ENCODE results near the gene AGPAT1. TPM values are rescaled to one million over a fixed set of nuclear protein-coding genes. Genes with fewer than 3 reads are reported as not detected.
A peak's percentile ranks its signal among the peaks of the same experiment; 100 is the strongest.
"Not testable (repeated sequence)": the region's sequence is repeated elsewhere in the genome, so short reads cannot be mapped to it uniquely, and the experiment has no call there.

The AGPAT1 gene
- total RNA-seq, 1 donor from 2014 or later: 76.3 TPM

DNA sequence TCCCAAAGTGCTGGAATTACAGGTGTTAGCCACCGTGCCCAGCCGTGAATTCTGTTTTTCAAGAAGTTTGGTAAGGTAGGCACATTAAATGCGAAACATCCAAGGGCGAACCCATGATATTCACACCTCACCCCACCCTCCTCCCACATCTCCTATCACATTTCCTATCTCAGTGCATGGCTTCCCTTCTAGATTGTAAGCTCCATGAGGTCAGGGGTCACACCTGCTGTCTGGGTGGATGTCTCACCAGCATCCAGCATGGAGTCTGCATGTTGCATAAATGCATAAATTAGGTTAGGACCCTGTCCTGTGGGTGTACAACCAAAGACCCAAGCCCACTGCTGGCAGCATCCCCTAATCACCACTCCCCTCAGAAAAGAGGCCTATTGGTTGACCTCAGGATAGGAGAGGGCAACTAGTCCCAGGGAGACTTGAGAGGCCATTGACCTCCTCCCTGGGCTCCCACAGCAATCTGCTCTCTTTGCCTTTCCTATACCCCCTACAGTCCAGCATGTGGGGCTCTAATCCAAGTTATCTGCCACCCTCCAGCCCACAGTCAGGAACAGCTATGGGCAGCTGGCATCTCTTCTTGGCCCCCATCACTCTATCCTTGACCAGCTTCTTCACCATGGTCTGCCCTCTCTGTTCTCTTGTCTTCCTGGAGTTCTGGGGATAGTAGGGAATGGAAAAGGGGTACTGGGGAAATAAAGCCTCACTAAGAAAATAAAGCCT lies 28.3 kb downstream of the AGPAT1 start:
- Mint-ChIP-seq H3K27me3 (peaks cover 18% of the 10 kb centered on the region), H3K9me3 (no peaks in the 10 kb centered on the region), H3K4me1 (ENCODE audit: unreplicated experiment) (peaks cover 24% of the 10 kb centered on the region), H3K4me3 (no peak overlapping the region), H3K36me3 (no peaks in the 10 kb centered on the region), H3K27ac (no peak overlapping the region)
- DNase-seq (ENCODE audit: extremely low spot score, unreplicated experiment): no peak
- TF ChIP-seq, protein P1, sequence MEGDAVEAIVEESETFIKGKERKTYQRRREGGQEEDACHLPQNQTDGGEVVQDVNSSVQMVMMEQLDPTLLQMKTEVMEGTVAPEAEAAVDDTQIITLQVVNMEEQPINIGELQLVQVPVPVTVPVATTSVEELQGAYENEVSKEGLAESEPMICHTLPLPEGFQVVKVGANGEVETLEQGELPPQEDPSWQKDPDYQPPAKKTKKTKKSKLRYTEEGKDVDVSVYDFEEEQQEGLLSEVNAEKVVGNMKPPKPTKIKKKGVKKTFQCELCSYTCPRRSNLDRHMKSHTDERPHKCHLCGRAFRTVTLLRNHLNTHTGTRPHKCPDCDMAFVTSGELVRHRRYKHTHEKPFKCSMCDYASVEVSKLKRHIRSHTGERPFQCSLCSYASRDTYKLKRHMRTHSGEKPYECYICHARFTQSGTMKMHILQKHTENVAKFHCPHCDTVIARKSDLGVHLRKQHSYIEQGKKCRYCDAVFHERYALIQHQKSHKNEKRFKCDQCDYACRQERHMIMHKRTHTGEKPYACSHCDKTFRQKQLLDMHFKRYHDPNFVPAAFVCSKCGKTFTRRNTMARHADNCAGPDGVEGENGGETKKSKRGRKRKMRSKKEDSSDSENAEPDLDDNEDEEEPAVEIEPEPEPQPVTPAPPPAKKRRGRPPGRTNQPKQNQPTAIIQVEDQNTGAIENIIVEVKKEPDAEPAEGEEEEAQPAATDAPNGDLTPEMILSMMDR (conservative IDR thresholded peaks at IDR 0.05): no peak

DNA sequence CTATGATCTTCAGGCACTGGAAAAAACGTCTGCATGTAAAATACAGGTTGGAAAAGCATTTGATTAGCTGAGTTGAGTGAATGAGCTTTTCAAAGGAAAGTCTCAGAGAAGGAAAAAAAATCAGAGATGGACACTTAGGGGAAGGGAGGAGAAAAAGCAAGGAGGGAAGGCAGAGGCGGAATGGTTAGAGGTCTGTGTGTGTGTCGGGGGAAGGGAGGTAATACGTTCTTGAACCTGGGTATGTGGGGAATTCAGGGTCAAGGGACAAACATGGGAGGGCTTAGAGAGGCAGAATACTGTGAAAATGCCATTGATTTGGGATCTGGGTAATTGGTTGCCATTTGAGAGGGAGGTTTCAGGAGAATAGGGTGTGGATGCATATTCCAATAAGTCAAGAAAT lies 29.2 kb downstream of the AGPAT1 start:
- Mint-ChIP-seq H3K27ac (no peak overlapping the region), H3K9me3 (no peaks in the 10 kb centered on the region), H3K27me3 (peaks cover 18% of the 10 kb centered on the region), H3K4me1 (ENCODE audit: unreplicated experiment) (peaks cover 18% of the 10 kb centered on the region), H3K36me3 (no peaks in the 10 kb centered on the region), H3K4me3 (no peak overlapping the region)
- TF ChIP-seq, protein P1 (conservative IDR thresholded peaks at IDR 0.05): no peak
- DNase-seq (ENCODE audit: extremely low spot score, unreplicated experiment): no peak

DNA sequence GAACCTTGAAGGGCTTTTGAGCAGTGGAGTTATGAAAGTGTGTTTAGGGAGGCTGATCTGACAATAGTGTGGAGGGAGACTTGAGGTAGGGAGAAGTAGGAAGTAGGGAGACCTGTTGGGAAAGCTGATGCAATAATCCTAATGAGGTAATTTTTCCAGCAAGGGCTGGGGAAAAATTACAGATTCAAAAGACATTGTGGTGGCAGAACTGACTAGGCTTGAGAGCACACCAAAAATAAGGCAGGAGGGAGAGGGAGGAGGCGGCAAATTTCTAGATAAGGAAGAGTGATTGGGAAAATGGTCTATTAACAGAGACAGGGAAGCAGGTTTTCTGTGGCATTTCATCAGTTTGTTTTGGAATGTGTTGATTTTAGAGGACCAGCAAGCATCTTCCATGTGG lies 29.6 kb downstream of the AGPAT1 start:
- H3K4me3 Mint-ChIP-seq: no peak overlapping the region
- no peaks in the 10 kb centered on the region for H3K9me3 Mint-ChIP-seq
- peaks cover 16% of the 10 kb centered on the region for H3K4me1 Mint-ChIP-seq (ENCODE audit: unreplicated experiment)

DNA sequence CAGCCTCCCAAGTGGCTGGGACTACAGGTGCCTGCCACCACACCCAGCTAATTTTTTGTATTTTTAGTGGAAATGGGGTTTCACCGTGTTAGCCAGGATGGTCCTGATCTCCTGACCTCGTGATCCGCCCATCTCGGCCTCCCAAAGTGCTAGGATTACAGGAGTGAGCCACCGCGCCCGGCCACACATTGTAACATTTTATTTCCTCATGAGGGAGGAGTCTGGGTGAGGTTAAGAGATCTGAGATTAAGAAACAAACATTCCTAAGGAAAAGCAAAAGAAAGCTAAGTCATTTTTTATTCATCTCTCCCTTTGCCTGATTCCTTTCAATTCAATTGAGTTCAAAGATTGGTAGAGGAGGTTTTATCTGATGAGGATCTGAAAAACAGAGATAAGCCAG lies 31.6 kb downstream of the AGPAT1 start:
- H3K36me3 Mint-ChIP-seq; DNase-seq (ENCODE audit: extremely low spot score, unreplicated experiment); H3K9me3 Mint-ChIP-seq; H3K4me3 Mint-ChIP-seq; H3K4me1 Mint-ChIP-seq (ENCODE audit: unreplicated experiment); H3K27me3 Mint-ChIP-seq: not testable (repeated sequence)
- peak overlapping the region; percentile 64 for H3K27ac Mint-ChIP-seq

More for the DNA sequence above, 29.6 kb downstream of the AGPAT1 start:
- TF ChIP-seq, protein P1 (conservative IDR thresholded peaks at IDR 0.05): no peak
- no peaks in the 10 kb centered on the region for H3K36me3 Mint-ChIP-seq
- no peak for DNase-seq (ENCODE audit: extremely low spot score, unreplicated experiment)
- H3K27me3 Mint-ChIP-seq: peaks cover 16% of the 10 kb centered on the region
- no peak overlapping the region for H3K27ac Mint-ChIP-seq

DNA sequence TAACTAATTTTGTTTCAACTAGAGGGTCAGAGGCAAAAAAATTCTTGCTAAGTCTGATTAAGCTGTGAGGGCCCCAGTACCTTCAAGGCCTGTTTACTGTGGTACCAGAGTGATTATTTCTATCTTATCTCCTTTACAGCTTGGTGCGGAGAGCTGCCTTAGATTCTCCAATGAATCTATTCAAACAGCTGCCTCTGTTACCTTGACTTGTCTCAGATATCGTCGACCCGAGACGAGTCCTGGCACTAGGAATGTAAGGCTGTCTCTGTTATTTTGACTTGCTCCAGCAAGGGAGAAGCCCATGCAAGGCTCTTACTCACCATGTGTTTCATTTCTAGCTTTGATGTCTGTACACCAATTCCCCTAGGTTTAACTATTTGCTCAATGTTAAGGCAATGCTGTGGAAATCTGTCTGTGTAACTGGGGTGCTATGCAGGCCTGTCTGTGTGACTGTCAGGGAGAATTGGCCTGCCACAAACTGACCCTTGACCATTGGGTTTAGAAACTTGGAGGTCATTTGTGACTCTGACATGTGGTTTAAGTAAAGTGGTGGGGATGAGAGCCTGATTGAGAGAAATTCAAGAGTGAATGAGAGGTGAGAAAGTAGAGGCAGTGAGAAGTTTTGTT lies 35.4 kb downstream of the AGPAT1 start:
- no peak overlapping the region for H3K4me3 Mint-ChIP-seq
- peaks cover 4% of the 10 kb centered on the region for H3K27me3 Mint-ChIP-seq
- no peak for DNase-seq (ENCODE audit: extremely low spot score, unreplicated experiment)
- no peaks in the 10 kb centered on the region for H3K9me3 Mint-ChIP-seq
- no peak overlapping the region for H3K27ac Mint-ChIP-seq
- H3K36me3 Mint-ChIP-seq: no peaks in the 10 kb centered on the region
- TF ChIP-seq, protein P1 (conservative IDR thresholded peaks at IDR 0.05): no peak
- no peaks in the 10 kb centered on the region for H3K4me1 Mint-ChIP-seq (ENCODE audit: unreplicated experiment)

DNA sequence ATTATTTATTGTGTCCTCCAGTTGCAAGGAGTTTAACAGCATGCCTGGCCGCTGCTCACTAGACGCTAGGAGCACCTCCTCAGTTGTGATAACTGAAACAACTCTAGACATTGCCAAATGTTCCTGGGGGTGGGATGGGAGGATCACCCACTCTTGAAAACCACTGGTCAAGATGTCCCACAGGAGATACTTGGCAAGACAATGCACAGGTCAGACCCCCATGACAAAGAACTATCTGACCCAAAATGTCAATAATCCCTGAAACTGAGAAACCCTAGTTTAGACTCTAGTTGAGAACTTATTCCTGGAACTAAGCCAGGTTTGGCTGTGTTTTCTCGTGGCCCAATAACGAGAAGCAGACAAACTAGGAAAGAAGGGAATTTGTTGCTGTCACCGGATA lies 36.3 kb downstream of the AGPAT1 start:
- no peaks in the 10 kb centered on the region for H3K36me3 Mint-ChIP-seq
- H3K4me3 Mint-ChIP-seq: no peak overlapping the region
- no peaks in the 10 kb centered on the region for H3K9me3 Mint-ChIP-seq
- H3K4me1 Mint-ChIP-seq (ENCODE audit: unreplicated experiment): no peaks in the 10 kb centered on the region
- DNase-seq (ENCODE audit: extremely low spot score, unreplicated experiment): no peak
- TF ChIP-seq, protein P1 (conservative IDR thresholded peaks at IDR 0.05): no peak
- H3K27me3 Mint-ChIP-seq: peaks cover 8% of the 10 kb centered on the region
- H3K27ac Mint-ChIP-seq: no peak overlapping the region
